GM12892 (cell line): ENCODE measurements around the gene SEPTIN8.

Experiments used
- POLR2A ChIP-seq: IDR thresholded peaks from 2 replicates; pipeline ENCODE4 v1.6.1; 2011; ENCODE audit warnings: low read depth, low read length, control low read depth
- POLR2AphosphoS5 ChIP-seq: IDR thresholded peaks from 2 replicates; pipeline ENCODE4 v1.6.1; 2011; ENCODE audit warnings: low read depth, low read length, control low read depth
- TAF1 ChIP-seq: IDR thresholded peaks from 2 replicates; pipeline ENCODE4 v1.6.1; 2011; ENCODE audit warnings: low read depth, mild to moderate bottlenecking, control low read depth, low read length, borderline replicate concordance

- TF ChIP-seq POLR2A (no peak), TAF1 (no peak), POLR2AphosphoS5 (no peak)
Observed at GRCh38 chr5:132778856-132779255, 1.8 kb upstream of the SEPTIN8 start.
